Posterior vena cava (tissue), 2 donors: ENCODE results near the gene ATP1A1. TPM values are rescaled to one million over a fixed set of nuclear protein-coding genes. Genes with fewer than 3 reads are reported as not detected.

Experiments used
- DNase-seq: peaks from one replicate; pipeline ENCODE4 v3.0.0-alpha.2; 2020; ENCODE audit warnings: low spot score
- intact Hi-C, 2 donors: fragments of 100-400 bp; cut with DNase I; formaldehyde crosslinking; loops; one replicate each; pipeline versions ENCODE4 v1.14.1 to v1.14.2; 2022 to 2023
- total RNA-seq, 2 donors: library from RNA; stranded (reverse); fragmentation: NEBNext Ultra II Directional; extraction: Animal tissue kit (Norgen Biotek cat#: 25700); gene quantifications; one replicate each; pipeline ENCODE4 v1.2.1, GENCODE V29; 2021
- donor health status: DM: yes; HTN: yes; CAD: no.
- donor health status: DM: yes; HTN: yes; CAD: no.

The ATP1A1 gene
- total RNA-seq, 2 donors from 2014 or later: 227 to 248 TPM

DNA sequence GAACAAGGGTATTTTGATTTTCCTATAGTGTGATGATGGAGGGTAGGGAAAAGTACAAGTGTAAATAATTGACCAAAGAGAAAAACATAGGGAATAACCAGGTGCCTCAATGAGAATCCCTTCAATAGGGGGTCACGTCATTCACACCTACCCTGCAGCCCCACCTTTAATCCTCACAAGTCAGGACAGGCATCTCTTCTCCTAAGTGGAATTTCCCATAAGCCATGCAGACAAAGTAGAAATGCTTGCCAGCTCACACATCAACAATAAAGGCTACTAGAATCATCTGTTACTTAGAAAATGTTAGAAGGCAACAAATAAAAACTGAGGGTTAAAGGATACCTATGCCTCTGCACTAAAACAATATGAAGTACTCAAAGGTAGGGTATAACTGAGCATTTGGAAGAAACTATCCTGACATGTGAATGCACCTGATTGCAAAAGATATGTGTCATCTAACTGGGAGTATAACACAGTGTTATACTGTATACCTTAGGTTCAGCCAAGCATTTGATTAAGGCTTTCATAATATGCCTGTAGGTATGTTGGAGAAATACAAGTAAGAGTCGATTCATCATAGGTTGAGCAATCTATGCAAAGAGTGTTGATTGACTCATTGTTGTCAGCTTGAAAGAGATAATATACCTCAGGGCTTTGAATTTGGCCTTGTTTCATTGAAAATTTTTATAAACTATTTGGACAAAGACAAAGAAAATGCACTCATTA, 32.4 kb upstream of the ATP1A1 start:
- intact Hi-C loops: loop anchor here in 1 of 2 donors (10.0 kb wide), 1 partner anchor 126 kb away; no protein-coding TSS in a partner anchor
- DNase-seq: no peak

DNA sequence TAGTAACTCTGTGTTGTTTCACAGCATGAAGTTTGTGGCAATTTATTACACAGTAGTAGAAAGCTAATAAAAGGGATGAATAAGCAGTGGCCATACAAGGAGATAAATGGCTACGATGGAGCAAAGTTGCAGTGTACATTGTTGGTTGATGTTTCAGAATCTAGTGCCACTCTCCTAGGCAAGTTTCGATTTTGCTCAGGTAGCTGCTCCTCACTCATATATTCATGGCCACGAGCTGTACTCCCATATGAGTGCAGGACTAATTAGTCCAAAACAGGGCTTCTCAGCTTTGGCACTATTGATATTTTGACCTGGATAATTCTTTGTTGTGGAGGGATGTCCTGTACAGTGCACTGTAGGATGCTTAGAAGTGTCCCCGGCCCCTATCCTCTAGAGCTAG, 30.0 kb upstream of the ATP1A1 start:
- no peak for DNase-seq
- intact Hi-C loops: loop anchor here in 1 of 2 donors (10.0 kb wide), 1 partner anchor 128 kb away; no protein-coding TSS in a partner anchor

DNA sequence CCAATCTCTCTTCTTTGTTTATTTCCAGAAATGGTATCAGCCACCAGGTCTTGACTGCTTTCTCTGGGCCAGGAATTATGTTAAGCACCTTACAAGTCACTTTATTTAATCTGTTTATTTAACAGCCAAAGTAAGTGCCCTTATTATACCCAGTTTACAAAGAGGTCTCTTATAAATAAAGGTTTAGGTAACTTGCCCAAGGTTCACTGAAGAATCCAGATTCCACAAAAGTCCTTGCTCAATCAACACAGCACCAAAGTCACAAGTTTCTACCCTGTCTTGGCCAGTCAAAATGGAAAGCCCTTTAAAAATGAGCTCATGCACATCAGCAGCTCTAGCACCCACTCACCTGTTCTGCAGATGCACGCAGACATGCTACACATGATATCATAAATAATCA, 28.0 kb upstream of the ATP1A1 start:
- DNase-seq: no peak
- intact Hi-C loops: loop anchor here in 1 of 2 donors (10.0 kb wide), 1 partner anchor 130 kb away; no protein-coding TSS in a partner anchor

DNA sequence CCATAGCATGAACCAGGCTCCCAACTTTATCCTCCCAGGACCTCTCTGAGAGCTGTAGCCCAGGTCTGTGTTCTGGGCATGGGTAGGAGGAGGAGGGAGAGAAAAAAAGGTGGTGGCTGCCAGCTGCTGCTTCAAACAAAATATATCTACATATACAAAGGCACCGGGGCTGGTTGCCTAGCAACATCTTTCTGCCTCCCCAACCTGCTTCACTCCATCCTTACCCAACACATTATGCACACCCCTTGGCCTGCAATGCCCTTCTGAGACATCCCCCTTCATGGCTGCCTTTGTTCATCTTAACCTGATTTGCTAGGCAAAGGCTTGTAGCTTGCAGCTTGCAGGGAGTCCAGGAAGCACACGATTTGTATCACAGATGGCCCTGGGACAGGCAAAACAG, 27.2 kb upstream of the ATP1A1 start:
- intact Hi-C loops: loop anchor here in 1 of 2 donors (10.0 kb wide), 1 partner anchor 131 kb away; no protein-coding TSS in a partner anchor
- DNase-seq: no peak

DNA sequence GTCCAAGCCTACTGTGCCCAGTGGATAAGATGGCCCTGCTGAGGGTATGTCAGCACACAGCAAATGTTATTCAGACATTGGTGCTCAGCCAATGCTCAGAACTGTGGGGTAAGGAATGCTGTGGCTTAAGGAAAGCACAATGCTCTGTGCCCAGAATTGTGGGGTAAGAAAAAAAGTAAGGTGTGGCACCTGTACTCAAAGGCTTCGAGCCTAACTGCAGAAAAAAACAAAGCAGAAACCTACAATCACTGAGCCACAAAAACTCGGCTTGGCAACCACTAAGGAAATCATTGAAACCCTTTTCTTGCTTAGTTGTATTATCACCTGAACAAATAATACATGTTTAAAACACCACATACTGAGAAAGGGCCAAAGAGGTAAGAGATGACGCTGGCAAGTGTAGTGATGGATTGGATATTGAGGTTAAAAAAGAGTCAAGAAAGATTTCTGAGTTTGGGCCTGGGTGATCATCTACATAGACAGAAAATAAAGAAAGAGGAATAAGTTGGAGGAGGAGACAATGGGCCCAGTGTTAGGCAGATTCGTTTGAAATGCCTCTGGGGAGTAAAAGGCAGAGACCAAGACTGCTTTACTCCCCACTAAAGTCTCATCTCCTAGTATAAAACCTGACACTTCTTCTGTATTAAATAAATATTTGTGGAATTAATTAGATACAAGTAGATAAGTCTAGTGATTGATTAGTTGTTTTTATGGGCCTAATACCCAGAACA, 25.9 kb upstream of the ATP1A1 start:
- intact Hi-C loops: loop anchor here in 1 of 2 donors (10.0 kb wide), 1 partner anchor 132 kb away; no protein-coding TSS in a partner anchor
- DNase-seq: no peak

DNA sequence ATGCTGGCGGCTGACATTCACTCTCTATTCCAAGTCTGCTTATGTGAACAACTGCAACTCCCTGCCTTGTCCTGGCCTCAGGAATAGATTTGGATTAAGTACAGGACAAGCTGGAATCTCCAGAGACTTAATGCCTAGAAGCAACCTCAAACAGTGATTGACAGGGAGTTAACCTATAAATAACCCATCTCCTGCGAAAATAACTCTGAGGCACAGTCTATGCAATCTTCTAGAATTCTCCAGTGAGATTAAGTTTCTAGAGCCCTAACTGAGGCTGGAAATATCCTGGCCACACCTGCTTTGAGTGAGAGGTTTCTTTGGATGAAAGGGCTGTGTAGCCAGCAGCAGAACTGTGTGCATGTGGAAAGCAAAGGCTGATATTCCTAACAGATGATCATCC, 25.3 kb upstream of the ATP1A1 start:
- no peak for DNase-seq
- intact Hi-C loops: loop anchor here in 1 of 2 donors (10.0 kb wide), 1 partner anchor 133 kb away; no protein-coding TSS in a partner anchor

DNA sequence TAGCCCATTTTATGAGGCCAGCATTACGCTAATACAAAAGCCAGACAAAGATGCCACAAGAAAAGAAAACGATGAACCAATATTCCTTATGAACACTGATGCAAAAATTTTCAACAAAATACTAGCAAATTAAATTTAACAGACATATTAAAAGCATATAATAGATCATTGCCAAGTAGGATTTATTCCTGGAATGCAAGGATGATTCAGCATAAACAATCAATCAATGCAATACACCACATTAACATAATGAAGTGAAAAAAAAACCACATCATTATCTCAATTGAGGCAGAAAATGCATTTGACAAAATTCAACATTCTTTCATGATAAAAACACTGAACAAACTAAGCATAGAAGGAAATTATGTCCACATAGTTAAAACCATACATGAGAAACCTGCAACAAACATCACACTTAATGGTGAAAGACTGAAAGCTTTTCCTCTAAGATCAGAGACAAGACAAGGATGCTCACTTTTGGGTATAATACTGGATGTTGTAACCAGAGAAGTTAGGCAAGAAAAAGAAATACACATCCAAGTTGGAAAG, 22.9 kb upstream of the ATP1A1 start:
- intact Hi-C loops: no loop called here
- DNase-seq: no peak

DNA sequence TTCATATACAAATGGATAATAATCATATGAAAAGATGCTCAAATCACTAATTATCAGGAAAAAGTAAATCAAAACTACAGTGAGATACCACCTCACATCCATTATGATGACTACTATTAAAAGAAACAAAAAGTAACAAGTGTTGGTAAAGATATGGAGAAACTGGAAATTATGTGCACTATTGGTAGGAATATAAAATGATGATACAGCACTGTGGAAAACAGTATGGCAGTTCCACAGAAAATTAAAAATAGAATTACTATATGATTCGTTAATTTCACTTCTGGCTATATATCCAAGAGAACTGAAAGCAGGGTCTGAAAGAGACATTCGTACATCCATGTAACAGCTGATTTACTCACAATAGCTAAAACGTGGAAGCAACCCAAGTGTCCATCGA, 21.1 kb upstream of the ATP1A1 start:
- intact Hi-C loops: no loop called here
- DNase-seq: no peak

DNA sequence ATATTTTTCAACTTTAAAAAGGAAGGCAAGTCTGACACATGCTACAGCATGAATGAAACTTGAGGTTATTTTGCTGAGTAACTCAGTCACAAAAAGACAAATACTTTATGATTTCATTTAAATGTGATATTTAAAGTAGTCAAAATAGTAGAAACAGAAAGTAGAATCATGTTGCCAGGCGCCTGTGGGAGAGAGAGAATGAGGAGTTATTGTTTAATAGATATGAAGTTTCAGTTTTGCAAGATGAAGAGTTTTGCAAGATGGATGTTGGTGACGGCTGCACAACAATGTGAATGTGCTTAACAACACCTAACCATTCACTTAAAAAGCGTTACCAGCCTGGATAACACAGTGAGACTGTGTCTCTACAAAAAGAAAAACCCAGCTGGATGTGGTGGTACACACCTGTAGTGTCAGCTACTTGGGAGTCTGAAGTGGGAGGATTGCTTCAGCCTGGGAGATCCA, 20.7 kb upstream of the ATP1A1 start:
- intact Hi-C loops: no loop called here
- no peak for DNase-seq

DNA sequence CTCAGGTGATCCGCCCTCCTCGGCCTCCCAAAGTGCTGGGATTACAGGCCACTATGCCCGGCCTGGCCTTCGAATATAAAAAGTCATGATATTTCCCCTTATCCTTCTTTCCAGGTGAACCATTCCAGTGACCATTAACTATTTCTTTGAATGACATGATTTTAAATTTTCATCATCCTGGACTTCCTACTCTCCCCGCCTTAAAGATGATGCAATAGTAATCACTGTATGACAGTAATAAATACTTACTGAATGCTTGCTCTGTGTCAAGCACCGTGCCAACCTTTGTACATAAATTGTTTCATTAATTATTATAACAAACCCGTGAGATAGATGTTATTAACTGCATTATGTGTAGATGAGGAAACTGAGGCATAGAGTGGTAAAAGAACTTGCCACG, 19.9 kb upstream of the ATP1A1 start:
- DNase-seq: no peak
- intact Hi-C loops: no loop called here

DNA sequence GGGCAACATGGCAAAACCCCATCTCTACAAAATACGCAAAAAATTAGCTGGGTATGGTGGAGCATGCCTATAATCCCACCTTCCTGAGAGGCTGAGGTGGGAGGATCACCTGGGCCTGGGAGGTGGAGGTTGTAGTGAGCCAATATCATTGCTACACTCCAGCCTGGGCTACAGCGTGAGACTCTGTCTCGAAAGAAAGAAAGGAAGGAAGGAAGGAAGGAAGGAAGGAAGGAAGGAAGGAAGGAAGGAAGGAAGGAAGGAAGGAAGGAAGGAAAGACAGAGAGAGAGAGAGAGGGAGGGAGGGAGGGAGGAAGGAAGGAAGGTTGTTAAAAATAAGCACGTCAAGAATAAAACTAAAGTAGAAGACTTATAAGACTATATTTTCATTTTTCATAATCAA, 17.0 kb upstream of the ATP1A1 start:
- intact Hi-C loops: no loop called here
- no peak for DNase-seq

DNA sequence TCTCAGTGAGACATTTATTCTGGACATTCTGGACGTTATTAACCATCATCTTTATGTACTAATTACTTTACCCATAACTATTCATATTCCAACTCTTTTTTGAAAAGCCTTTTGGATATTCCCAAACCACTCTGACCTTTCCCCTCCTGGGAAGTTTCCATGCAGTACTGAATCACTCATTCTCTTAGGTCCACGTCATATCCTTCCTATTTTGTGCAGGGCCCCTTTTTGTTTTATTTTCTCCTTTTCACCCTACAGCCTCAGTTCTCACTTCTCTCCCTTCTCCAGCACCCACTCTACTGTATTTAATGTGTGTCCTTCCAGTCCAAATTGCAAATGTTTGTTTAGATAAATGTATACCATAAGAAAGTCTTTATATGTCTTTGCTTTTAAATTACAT, 16.4 kb upstream of the ATP1A1 start:
- intact Hi-C loops: no loop called here
- DNase-seq: no peak

DNA sequence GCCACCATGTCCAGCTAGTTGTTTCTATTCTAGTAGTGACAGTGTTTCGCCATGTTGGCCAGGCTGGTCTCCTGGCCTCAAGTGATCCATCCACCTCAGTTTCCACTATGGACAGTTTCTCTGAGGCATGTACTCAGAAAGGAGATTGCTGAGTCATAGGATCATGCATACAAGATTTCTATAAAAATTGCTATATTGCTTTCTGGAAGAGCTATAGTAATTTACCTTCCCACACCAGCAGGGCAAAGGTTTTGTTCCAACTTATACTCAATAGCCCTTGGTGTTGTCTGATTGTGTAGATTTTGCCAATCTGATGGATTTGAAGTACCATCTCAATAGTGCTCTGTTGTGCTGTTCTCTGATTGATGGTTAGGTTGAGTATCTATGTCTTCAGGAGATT, 15.6 kb upstream of the ATP1A1 start:
- intact Hi-C loops: no loop called here
- DNase-seq: no peak

DNA sequence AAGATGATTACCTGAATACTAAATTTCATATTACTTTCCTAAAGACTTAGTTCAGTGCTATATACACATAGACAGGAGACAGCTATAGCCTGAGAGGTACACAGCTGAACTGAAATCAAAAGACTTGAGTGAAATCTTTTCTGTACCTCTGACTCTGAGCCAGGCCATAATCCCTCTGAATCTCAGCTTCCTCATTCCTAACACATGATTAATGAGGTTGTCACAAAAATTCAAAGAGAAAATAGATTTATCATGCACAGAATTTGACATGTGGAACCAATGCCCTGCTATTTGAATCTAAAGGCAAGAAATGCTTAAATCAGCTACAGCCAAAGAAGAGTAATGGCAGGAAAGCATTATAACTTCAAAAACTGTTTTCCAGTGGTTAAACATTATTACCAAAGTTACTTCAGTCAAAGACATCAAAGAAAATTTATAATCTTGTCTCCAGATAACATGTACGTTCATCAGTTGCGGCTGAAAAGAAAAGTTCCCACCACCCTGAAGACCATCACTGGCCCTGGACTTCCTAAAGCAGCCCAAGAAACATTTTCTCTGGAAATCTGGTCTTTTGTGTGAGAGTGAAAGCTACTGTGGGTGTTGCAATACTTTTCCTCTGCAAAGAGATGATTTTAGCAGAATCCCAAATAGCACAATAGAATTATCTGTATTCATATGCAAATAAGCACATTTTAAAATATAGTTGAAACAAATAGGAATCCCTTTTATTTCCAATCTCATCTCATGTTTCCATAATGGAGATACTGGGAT, 13.8 kb upstream of the ATP1A1 start:
- DNase-seq: no peak
- intact Hi-C loops: no loop called here

DNA sequence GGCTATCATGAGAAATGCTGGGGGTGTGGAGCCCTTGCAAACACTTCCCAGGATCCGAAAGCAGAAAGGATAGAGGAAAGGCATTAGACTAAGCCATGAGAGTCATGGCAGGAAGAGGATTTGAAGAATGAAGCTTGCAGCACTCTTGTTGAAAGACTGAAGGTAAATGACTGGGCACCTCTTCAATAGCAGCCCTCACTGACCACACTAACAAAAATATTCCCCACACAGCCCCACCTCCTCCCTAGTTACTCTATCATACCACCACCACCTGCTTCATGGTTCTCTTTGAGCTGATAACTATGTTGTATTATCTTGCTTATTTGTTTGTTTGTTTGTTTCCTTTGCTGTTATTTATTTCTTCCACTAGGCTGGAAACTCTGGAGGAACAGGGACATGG, 13.2 kb upstream of the ATP1A1 start:
- intact Hi-C loops: loop anchor here (5.0 to 10.0 kb wide), 2 partner anchors 125 to 127 kb away; no protein-coding TSS in a partner anchor
- no peak for DNase-seq

DNA sequence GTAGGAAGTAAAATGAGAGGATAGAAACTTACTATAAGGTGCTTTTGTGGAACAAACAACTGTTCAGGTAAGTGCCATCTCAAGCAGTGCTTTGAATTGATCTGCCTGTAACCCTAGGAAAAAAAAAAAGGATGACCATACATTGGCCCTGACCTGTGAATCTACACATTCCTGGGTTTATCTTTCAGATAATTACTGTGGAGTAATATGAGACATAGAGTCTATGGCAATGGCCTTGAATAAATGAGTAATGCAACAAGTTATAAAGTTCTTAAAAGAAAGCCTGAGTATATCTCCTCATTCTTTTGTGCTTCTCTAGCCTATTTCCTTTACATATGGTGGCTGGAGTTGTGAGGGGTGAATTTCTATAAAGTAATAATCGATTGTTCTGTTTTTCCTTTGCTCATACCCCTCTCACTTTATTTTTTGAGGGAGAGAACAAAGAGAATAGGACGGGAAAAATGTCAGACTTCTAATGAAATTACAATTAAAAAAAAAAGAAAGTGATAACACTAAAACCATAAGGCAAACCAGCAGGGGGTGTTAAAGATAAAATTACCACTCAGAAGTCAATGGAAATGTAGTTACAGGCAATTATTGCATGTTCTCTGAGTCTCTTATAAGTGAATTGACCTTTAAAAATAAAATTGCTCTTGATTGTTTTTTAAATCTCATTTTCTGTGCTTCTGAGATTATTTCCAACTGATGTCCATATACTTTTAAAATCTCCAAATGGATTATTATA, 12.4 kb upstream of the ATP1A1 start:
- DNase-seq: no peak
- intact Hi-C loops: loop anchor here (5.0 to 10.0 kb wide), 2 partner anchors 124 to 127 kb away; no protein-coding TSS in a partner anchor

DNA sequence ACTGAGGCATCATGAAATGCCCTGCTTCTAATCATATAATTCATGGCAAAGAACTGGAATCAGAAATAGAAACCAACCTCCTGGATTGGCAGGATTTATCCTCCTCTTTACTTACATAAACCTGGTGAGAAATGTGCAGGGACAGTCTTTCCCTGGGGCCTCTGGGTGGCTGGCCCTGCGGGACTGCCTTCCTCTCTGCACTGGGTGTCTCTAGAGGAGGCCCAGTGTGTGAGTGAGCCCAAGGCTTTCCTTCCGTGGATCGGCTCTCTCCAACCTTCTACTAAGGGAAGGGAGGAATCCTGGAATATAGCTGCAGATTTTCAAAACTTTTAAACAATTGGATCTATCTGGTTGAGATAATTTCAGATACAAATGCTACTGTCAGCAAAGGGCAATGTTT, 11.4 kb upstream of the ATP1A1 start:
- intact Hi-C loops: loop anchor here (5.0 to 10.0 kb wide), 2 partner anchors 123 to 126 kb away; no protein-coding TSS in a partner anchor
- DNase-seq: no peak

DNA sequence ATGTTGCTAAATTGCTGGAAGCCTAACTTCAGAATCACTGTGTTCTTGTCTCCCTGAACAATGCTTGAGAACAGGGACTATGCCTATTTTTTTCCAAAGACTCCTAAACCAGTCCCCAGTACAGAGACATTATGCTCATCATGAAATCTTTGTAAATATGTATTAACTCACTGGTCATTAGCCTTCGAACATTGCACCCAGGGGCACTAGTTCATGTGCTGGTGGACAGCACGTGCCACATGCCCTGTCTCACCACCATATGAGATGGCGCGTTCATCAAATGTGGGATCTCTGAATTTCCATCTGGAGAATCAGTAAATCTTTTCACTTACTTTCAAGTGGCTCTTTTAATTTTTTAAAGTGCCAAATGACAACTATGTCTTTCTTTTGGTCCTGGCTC, 11.0 kb upstream of the ATP1A1 start:
- intact Hi-C loops: loop anchor here (5.0 to 10.0 kb wide), 2 partner anchors 123 to 125 kb away; no protein-coding TSS in a partner anchor
- DNase-seq: no peak
